ENCODE data around the gene LRRN2. TPM values are rescaled to one million over a fixed set of nuclear protein-coding genes. Genes with fewer than 3 reads are reported as not detected.

LRRN2 gene
- polyA plus RNA-seq, 1 of the 3 experiments (the other 2 are of a cell fraction): not detected

DNA sequence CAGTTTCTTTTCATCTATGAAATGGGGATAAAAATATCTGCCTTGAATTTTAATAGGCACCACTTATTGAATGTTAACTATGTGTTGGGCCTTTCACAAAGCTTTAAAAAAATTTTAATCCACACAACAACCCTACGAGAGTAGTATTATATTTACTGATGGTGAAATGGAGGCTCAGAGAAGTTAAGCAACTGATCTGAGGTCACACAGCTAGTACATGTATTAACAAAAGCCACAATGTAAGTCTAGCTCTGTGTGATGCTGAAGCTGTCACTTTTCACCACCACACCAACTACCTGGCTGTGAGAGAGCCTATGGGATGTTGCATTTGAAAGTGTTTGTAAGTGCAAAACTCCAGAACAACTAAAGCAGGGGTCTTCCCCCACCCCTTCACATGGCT is 44.1 kb downstream of the LRRN2 start:
- Histone ChIP-seq H3K27ac (ENCODE audit: low read depth in 2 of 2, low read length in 1 of 2) (no peak overlapping the region), H3K4me3 (ENCODE audit: low read depth in 2 of 2, low read length in 1 of 2) (no peak overlapping the region), H3K36me3 (replicated peaks in 1 of 2; ENCODE audit: control insufficient read depth in 1 of 2, insufficient read depth in 2 of 2, low read length in 1 of 2) (no peaks in the 10 kb centered on the region), H3K9ac (no peak overlapping the region), H4K20me1 (ENCODE audit: insufficient read depth) (no peaks in the 10 kb centered on the region), H3K27me3 (ENCODE audit: insufficient read depth) (no peaks in the 10 kb centered on the region; the same call in 1 of the 2 replicates), H3K9me3 (no peaks in the 10 kb centered on the region), H3K9me2 (no peaks in the 10 kb centered on the region), H2AFZ (ENCODE audit: low read depth) (no peak overlapping the region), H3K4me1 (ENCODE audit: control insufficient read depth in 1 of 2, insufficient read depth in 2 of 2, low read depth in 1 of 2, low read length in 1 of 2) (peaks cover 0 to 16% of the 10 kb centered on the region in 2 experiments; a peak in 2 of 4 replicates), H3K4me2 (no peak overlapping the region), H3K79me2 (ENCODE audit: insufficient read depth) (no peaks in the 10 kb centered on the region), H3F3A (replicated peaks; ENCODE audit: insufficient read depth) (no peaks in the 10 kb centered on the region)
- ChIA-PET POLR2A (no interaction called here), CTCF (interaction anchor here (0.5 to 4.3 kb wide), 7 partner anchors 11 to 562 kb away, joined by 3 to 24 read pairs (median 3); no protein-coding TSS in a partner anchor)
- no peak for DNase-seq
- 32% methylated on average over 1 of the region's 1 CpG for WGBS (ENCODE audit: low lambda C conversion rate)
- TF ChIP-seq POLR2AphosphoS5 (IDR thresholded peaks at IDR 0.05; ENCODE audit: low read depth, low read length) (no peak), RXRA (IDR thresholded peaks at IDR 0.05; ENCODE audit: borderline replicate concordance, low read depth) (no peak), MXI1 (IDR thresholded peaks at IDR 0.05; ENCODE audit: low read depth, low read length) (no peak), EP300 (IDR thresholded peaks at IDR 0.05; ENCODE audit: borderline replicate concordance in 1 of 2, low read depth in 1 of 2, low read length in 1 of 2) (no peak), TAF1 (IDR thresholded peaks at IDR 0.05; ENCODE audit: borderline replicate concordance, low read depth, low read length) (no peak), RCOR1 (IDR thresholded peaks at IDR 0.05; ENCODE audit: low read length) (no peak), SIN3A (IDR thresholded peaks at IDR 0.05; ENCODE audit: borderline replicate concordance, low read depth, low read length) (no peak), FOSL2 (IDR thresholded peaks at IDR 0.05; ENCODE audit: borderline replicate concordance, low read depth) (no peak), TCF12 (IDR thresholded peaks at IDR 0.05) (no peak), IRF3 (IDR thresholded peaks at IDR 0.05; ENCODE audit: low read depth, low read length) (no peak), ELF1 (IDR thresholded peaks at IDR 0.05) (no peak), NRF1 (IDR thresholded peaks at IDR 0.05; ENCODE audit: low read depth, low read length) (no peak), GATA2 (CRISPR knock-in tag; IDR thresholded peaks at IDR 0.05) (no peak), CHD2 (IDR thresholded peaks at IDR 0.05; ENCODE audit: low read length, partially characterized antibody) (no peak), PBX3 (IDR thresholded peaks at IDR 0.05) (no peak), RAD21 (IDR thresholded peaks at IDR 0.05; ENCODE audit: low read length) (no peak), SMC3 (IDR thresholded peaks at IDR 0.05; ENCODE audit: low read depth, low read length) (no peak)
- TF ChIP-seq, protein P1, sequence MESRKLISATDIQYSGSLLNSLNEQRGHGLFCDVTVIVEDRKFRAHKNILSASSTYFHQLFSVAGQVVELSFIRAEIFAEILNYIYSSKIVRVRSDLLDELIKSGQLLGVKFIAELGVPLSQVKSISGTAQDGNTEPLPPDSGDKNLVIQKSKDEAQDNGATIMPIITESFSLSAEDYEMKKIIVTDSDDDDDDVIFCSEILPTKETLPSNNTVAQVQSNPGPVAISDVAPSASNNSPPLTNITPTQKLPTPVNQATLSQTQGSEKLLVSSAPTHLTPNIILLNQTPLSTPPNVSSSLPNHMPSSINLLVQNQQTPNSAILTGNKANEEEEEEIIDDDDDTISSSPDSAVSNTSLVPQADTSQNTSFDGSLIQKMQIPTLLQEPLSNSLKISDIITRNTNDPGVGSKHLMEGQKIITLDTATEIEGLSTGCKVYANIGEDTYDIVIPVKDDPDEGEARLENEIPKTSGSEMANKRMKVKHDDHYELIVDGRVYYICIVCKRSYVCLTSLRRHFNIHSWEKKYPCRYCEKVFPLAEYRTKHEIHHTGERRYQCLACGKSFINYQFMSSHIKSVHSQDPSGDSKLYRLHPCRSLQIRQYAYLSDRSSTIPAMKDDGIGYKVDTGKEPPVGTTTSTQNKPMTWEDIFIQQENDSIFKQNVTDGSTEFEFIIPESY (IDR thresholded peaks at IDR 0.05; ENCODE audit: borderline replicate concordance, low read depth): no peak
- TF ChIP-seq, protein P2, sequence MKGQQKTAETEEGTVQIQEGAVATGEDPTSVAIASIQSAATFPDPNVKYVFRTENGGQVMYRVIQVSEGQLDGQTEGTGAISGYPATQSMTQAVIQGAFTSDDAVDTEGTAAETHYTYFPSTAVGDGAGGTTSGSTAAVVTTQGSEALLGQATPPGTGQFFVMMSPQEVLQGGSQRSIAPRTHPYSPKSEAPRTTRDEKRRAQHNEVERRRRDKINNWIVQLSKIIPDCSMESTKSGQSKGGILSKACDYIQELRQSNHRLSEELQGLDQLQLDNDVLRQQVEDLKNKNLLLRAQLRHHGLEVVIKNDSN (IDR thresholded peaks at IDR 0.05; ENCODE audit: borderline replicate concordance, low read depth): no peak
